SH-SY5Y (cell line): Measurements from ENCODE around the gene IPO4.

Experiments used
- GATA2 ChIP-seq: IDR thresholded peaks from 2 replicates; pipeline ENCODE4 v1.6.1; 2011; ENCODE audit warnings: mild to moderate bottlenecking, low read depth, low read length
- GATA3 ChIP-seq: IDR thresholded peaks from 2 replicates; pipeline ENCODE4 v1.6.1; 2011; ENCODE audit warnings: low read depth, mild to moderate bottlenecking, low read length, moderate library complexity

The IPO4 gene

DNA sequence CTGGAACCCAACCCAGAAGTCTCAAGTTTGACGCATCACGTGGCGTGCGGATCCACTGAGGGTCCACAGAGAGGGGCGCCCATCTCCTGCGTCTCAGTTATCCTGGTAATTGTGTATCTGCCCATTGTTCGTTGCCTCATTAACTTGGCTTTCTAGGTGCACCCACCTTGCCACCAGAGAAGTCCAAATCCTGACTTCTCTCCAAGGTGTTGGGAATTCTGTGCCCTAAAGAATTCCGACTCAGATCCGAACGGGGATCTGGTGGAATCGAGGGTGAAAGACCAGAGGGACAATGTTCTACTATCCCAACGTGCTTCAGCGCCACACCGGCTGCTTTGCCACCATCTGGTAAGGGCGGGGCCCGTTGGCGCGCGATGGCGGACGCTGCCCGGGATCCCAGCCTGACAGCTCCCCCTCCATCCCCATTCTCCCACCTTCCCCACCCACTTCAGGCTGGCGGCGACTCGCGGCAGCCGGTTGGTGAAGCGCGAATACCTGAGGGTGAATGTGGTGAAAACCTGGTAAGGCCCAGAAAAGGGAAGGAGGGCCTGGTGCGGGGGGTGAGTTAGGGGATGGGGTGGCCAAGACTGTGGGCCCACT lies 16.3 kb downstream of the IPO4 start:
- TF ChIP-seq GATA2 (no peak), GATA3 (no peak)

DNA sequence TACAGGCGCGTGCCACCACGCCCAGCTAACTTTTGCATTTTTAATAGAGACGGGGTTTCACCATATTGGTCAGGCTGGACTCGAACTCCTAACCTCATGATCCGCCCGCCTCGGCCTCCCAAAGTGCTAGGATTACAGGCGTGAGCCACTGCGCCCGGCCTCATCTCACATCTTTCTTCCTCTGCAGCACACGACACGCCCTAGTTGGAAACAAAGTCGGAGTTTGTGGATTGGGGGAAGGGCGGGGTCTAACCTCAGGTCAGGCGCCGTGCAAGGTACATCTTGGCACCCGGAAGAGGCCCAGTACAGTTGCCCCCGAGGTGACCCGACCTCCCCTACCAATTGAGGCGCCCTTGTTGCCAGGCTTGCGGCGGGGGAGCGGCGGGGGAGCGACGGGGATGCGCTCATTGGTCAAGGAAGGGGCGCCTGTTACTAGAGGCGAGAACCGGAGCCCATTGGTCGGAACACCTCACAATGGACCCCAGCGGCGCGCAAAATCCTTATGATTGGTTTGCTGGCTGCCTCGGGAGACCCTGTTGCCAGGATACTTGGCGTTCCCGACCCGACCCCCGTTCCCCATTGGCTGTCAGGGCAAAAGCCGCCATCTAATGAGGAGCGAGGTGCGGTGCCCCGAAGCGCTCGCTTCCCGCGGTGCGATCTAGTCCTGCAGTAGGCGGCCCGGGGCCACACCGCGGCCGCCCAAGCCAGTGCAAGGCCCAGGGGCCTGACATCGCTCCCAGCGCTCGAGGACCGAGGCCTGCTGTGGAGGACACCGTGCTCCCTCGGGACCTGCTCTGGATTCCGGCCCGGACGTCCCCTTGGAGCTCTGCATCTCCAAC lies 17.0 kb downstream of the IPO4 start, which contains the start of gene REC8:
REC8 (plus strand) TSS at position 659 of the 839 bp plus-strand sequence. CDS start 473 bp downstream, outside the sequence.
- TF ChIP-seq GATA2, result no peak
- TF ChIP-seq GATA3, result no peak

DNA sequence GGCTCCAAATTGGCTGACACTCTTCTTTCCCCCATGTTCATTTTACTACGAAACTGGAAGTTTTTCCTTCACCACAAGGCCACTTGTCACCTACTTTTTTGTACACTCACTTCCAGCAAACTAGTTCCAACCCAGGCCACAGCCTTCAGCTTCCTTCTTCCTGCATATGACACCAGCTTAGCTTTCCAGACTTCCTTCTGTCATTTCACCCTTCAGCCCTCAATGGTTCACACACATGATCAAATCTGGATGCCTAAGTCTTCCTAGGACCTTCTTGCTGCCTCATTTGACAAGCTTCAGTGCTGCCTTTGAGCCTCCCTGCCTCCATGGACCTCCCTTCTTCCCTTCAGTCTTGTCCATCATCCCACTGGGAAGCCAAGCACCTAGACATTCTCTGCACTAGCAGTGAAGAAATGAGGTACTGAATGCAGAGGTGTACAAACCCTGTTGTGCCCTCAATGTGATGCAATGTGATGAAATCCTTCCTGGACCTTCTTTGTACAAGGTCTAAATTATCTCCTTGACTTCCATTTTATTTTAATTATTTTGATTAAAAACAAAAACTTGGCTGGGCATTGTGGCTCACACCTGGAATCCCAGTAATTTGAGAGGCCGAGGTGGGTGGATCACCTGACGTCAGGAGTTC lies 21.0 kb downstream of the IPO4 start:
- TF ChIP-seq GATA2 (no peak), GATA3 (no peak)

DNA sequence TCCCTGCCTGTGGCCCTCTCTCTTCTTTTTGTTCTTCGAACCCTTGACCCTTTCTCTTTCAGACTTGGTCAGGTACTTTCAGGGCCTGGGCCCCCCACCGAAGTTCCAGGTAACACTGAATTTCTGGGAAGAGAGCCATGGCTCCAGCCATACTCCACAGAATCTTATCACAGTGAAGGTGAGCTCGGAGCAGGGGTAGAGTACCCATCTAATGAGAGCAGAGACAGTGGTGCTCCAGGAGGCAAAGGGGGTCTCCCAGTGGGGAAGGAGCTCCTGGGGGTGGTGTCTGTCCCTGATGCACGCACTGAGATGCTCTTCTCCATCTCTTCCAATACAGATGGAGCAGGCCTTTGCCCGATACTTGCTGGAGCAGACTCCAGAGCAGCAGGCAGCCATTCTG lies 22.8 kb downstream of the IPO4 start:
- TF ChIP-seq GATA2 (no peak), GATA3 (no peak)

DNA sequence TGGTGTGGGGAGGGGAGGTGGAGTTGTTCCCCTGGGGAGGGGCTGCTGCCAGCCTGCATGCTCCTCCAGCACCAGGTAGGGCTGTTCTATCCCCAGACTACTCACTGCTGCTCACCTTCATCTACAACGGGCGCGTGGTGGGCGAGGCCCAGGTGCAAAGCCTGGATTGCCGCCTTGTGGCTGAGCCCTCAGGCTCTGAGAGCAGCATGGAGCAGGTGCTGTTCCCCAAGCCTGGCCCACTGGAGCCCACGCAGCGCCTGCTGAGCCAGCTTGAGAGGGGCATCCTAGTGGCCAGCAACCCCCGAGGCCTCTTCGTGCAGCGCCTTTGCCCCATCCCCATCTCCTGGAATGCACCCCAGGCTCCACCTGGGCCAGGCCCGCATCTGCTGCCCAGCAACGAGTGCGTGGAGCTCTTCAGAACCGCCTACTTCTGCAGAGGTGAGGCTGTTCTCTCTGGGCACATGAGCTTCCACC lies 24.1 kb downstream of the IPO4 start:
- TF ChIP-seq GATA3 (no peak), GATA2 (no peak)

DNA sequence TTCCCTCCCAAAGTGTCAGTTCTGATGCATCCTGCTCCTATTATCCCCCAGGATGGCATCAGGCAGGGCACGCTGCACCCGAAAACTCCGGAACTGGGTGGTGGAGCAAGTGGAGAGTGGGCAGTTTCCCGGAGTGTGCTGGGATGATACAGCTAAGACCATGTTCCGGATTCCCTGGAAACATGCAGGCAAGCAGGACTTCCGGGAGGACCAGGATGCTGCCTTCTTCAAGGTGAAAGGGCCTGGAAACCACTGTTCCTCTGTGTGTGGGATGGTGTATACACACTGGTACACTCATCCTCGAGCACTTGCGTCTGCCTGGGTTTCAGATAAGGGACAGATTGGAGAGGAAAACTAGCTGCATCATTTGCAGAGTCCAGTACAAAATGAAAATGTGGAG lies 26.5 kb downstream of the IPO4 start:
- no peak for TF ChIP-seq GATA2
- TF ChIP-seq GATA3, result no peak

DNA sequence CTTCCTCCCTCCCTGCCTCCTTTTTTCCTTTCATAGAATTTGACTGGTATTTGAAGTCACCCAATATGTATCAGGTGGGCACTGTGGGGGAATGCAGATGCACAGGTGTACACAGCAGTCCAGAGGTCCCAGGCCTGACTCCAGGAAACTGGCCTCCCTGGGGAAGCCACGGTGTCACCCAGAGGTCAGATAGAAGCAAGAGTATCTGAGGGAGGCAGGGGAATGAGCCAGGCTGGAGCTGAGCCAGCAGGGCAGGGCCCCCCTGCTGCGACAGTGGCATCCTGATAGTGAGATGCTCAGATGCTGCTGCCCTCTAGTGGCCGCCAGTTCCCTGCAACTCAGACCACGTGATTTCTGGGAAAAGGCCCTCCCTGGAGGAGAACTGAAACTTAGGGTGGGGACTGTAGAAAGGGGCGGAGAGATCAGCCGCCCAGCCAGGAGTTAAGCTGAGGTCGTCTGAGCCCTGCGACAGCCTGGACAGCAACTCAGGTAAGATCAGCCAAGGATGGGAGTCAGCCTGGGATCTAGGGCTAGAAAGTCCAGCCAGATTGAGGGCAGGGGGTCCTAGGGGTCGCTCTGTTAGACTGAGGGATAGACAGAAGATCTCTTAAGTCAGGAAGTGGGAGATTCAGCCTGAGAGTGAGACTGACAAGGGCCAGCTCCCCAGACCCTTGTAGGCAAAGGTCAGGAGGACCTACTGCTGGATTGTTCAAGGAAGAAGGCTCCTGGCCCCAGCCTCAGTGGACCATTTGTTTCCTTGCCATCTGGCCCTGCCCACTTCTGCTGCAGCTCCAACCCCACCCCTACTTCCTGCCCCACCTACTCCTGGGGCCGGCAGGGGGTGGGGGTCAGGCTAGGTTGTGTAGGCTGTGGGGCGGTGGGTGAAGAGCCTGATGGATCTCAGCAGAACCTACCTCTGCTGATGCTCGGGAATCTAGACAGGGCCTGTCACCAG lies 27.5 kb downstream of the IPO4 start, which contains the start of gene IRF9:
IRF9 (plus strand) TSS at position 416 of the 955 bp plus-strand sequence. CDS start 880 bp downstream, outside the sequence.
- TF ChIP-seq GATA2, result peak; percentile 42
- TF ChIP-seq GATA3, result no peak

DNA sequence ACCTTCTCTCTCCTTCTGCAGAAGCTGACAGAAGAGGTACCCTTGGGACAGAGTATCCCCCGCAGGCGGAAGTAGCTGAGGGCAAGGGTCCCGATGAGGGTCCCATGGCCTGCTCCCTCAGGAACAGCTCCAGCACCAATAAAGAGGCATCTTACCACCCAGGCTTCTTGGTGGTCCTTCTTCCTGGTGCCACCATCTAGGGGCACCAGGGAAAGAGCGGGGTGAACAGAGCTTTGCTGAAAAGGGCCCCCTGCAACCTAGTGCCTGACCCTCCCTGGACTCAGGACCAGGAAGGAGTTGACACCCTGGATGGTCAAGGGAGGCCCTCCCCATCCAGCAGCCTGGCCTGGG lies 28.1 kb downstream of the IPO4 start:
- TF ChIP-seq GATA3, result no peak
- TF ChIP-seq GATA2, result no peak

DNA sequence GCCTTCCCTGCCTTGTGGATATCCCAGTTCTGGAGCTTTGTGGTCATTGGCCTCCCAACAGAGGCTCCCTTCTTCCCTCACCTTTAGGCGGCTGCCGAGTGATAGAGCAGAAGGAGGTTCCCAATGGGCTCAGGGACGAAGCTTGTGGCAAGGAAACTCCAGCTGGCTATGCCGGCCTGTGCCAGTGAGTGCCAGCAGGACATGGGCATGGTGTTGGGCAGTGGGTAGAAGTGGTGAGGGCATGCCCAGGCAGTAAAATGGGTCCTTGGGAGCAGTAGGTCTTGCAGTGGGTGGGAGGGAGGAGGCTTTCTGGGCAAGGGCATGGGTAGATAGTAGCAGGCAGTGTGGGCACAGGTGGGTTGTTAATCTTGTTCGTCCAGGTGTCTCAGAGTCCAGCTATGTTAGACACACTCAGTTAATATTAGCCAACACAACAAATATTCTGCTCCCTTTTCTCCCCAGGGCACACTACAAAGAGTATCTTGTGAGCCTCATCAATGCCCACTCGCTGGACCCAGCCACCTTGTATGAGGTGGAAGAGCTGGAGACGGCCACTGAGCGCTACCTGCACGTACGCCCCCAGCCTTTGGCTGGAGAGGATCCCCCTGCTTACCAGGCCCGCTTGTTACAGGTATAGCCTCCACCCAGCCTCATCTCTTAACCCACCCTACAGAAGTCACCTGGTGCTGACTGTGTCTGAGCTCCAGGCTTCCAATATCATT lies 28.7 kb downstream of the IPO4 start:
- TF ChIP-seq GATA2 (no peak), GATA3 (no peak)

DNA sequence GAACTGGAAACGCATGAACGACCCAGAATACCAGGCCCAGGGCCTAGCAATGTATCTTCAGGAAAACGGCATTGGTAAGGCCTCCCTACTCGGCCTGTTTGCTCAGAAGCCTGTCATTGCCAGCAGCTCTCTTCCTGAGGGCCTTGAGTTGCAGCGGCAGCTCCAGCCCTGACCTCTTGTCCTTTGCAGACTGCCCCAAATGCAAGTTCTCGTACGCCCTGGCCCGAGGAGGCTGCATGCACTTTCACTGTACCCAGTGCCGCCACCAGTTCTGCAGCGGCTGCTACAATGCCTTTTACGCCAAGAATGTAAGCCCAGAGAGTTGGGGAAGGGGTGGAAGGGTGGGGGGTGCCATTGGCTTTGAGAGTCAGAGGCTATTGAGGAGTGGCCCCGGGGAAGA lies 31.3 kb downstream of the IPO4 start:
- TF ChIP-seq GATA3 (no peak), GATA2 (no peak)

DNA sequence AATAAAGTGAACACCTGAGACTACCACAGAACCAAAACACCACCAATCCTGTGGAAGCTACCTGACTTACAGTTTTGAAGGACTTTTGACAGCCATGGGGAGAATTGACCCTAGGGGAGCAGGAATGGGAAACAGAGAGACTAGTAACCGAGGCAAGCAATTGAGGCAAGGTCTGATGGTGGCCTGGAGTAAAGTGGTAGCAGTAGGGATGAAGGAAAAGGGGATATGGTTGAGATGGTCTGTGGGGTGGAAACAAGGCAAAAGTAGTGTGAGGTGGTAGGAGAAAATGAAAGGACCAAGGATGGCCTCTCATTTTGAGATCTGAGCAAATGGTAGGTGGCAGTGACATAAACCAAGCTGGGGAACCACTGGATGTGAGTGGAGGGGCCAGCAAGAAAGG lies 31.8 kb downstream of the IPO4 start:
- TF ChIP-seq GATA2 (no peak), GATA3 (no peak)

DNA sequence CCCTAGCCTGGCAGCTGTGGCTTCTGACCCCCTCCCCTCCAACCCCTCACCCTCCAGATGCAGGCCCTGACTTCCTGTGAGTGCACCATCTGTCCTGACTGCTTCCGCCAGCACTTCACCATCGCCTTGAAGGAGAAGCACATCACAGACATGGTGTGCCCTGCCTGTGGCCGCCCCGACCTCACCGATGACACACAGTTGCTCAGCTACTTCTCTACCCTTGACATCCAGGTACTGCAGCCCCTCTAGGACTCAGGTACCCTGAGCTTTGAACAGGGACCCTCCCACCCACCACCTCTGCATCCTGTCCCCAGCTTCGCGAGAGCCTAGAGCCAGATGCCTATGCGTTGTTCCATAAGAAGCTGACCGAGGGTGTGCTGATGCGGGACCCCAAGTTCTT lies 33.5 kb downstream of the IPO4 start:
- no peak for TF ChIP-seq GATA3
